SJCRH30 (cell line): ENCODE results near the gene SNRNP200. TPM values are rescaled to one million over a fixed set of nuclear protein-coding genes. Genes with fewer than 3 reads are reported as not detected.
"Not testable (repeated sequence)": the region's sequence is repeated elsewhere in the genome, so short reads cannot be mapped to it uniquely, and the experiment has no call there.

Source experiments
- DNase-seq, 2 experiments: peaks; one replicate each; pipeline ENCODE4 v3.0.0-alpha.2; 2015 to 2020
- H3K27ac ChIP-seq: fragments of 250-450 bp; sonication (Bioruptor Pico); 2 replicates; pipeline ENCODE4 v1.5.1; 2020; ENCODE audit warnings: mild to moderate bottlenecking, moderate library complexity
- H3K27me3 ChIP-seq: fragments of 250-450 bp; sonication (Bioruptor Pico); 2 replicates; pipeline ENCODE4 v1.5.1; 2020; ENCODE audit warnings: mild to moderate bottlenecking, moderate library complexity
- H3K36me3 ChIP-seq: fragments of 250-450 bp; sonication (Bioruptor Pico); 2 replicates; pipeline ENCODE4 v1.5.1; 2020; ENCODE audit warnings: mild to moderate bottlenecking, moderate library complexity
- H3K4me1 ChIP-seq: fragments of 250-450 bp; sonication (Bioruptor Pico); 2 replicates; pipeline ENCODE4 v1.5.1; 2020; ENCODE audit warnings: mild to moderate bottlenecking, moderate library complexity
- H3K4me3 ChIP-seq: fragments of 250-450 bp; sonication (Bioruptor Pico); 2 replicates; pipeline ENCODE4 v1.5.1; 2020; ENCODE audit warnings: mild to moderate bottlenecking, moderate library complexity
- H3K9me3 ChIP-seq: fragments of 250-450 bp; sonication (Bioruptor Pico); replicated peaks from 2 replicates; pipeline ENCODE4 v1.5.1; 2020; ENCODE audit warnings: mild to moderate bottlenecking, moderate library complexity
- total RNA-seq: library from RNA; depleted of rRNA; stranded (reverse); fragments of >200 nt; shearing (Covaris generic); gene quantifications from 2 replicates; pipeline ENCODE4 v1.2.3, GENCODE V29; 2014

The SNRNP200 gene
- total RNA-seq, 1 experiment from 2014 or later: 157 TPM

DNA sequence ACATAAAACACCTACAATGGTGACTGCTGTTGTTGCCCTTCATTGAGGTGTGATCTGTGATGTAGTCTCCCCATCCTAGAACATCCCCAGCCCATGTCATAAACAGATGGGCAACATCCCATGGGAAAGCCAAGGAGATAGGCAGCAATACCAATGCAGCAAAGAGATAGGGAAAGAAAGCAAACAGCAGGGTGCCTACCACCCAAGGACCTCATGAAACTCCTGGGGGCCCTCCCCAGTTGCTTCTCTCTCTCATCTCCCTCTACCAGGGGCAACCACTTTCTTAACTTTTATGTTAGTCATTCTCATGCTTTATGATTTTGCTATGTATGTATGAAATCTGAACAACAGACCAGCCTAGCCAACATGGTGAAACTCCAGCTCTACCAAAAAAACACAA lies 11.7 kb upstream of the SNRNP200 start:
- Histone ChIP-seq H3K4me3 (no peak overlapping the region), H3K9me3 (no peaks in the 10 kb centered on the region), H3K4me1 (peaks cover 19% of the 10 kb centered on the region), H3K27ac (no peak overlapping the region), H3K27me3 (no peaks in the 10 kb centered on the region), H3K36me3 (no peaks in the 10 kb centered on the region)
- no peak for DNase-seq

DNA sequence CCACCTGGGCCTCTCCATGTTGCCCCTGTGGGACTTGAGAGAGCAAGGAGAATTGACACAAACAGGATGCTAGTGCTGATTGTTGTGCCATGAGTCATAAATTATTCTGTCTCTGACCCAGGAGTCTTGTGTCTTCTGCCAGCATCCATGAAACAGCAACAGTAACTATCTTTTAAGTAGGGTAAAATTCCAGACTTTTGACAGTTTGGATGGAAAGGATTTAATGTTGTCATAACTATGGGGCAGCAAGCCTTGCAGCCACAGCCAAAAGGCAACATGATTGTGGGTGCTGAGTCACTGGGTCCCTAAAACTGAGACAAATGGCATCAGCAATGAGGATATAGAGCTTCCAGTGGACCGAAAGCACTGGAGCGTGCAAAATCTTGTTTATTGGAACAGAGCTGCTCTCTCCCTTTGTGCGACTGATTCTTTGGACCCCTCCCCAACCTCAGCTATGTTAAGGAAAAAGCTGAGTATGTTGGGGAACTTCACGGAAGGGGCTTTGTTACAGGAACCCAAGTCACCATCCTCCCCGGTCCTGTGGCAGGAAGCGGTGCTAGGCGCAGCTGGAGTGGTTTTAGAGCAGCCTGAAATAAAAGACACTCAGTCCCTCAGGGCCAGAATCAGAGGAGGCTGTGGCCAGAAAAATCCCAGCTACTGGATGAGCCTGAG lies 10.2 kb upstream of the SNRNP200 start:
- no peaks in the 10 kb centered on the region for H3K27me3 ChIP-seq
- no peaks in the 10 kb centered on the region for H3K36me3 ChIP-seq
- H3K4me1 ChIP-seq: peaks cover 19% of the 10 kb centered on the region
- H3K4me3 ChIP-seq: peak overlapping the region; percentile 42
- no peaks in the 10 kb centered on the region for H3K9me3 ChIP-seq
- peak; percentile 74 to 86 for DNase-seq
- H3K27ac ChIP-seq: peak overlapping the region; percentile 83

DNA sequence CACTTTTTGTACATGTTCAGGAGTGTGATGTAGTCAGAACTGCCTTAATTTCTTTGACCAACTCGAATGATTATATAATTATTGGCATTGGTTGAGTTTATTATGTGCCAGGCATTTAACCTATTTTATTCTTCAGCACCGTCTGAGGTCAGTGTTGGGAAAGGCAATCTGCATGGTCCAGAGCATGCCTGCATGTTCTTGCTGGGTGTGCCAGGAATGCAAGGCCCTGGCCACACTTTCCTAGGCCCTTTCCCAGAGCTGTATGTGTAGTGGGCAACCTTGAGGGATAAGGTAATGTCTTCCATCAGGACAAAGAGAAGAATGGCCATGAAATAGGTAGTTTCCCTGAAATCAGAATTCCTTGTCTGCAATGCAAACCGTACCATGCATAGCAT lies 9.7 kb upstream of the SNRNP200 start:
- DNase-seq: no peak
- no peak overlapping the region for H3K4me3 ChIP-seq
- peaks cover 19% of the 10 kb centered on the region for H3K4me1 ChIP-seq
- H3K27ac ChIP-seq: peak overlapping the region; percentile 83
- H3K9me3 ChIP-seq: no peaks in the 10 kb centered on the region
- H3K36me3 ChIP-seq: no peaks in the 10 kb centered on the region
- H3K27me3 ChIP-seq: no peaks in the 10 kb centered on the region

DNA sequence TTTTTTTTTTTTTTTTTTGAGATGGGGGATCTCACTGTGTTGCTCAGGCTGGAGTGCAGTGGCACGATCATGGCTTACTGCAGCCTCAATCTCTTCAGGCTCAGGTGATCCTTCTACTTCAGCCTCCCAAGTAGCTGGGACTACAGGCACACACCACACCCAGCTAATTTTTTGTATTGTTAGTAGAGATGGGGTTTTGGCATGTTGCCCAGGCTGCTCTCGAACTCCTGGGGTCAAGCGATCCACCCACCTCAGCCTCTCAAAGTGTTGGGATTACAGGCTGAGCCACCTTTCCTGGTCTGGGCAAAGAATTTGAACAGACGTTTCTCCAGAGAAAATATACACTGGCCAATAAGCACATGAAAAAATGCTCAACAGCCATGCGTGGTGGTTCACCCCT lies 2.9 kb upstream of the SNRNP200 start:
- H3K27me3 ChIP-seq: no peaks in the 10 kb centered on the region
- DNase-seq: peak in 1 of 2 experiments; percentile 25
- H3K36me3 ChIP-seq: peaks cover 13% of the 10 kb centered on the region
- H3K4me1 ChIP-seq: peaks cover 11% of the 10 kb centered on the region
- no peak overlapping the region for H3K4me3 ChIP-seq
- H3K27ac ChIP-seq: no peak overlapping the region
- no peaks in the 10 kb centered on the region for H3K9me3 ChIP-seq

DNA sequence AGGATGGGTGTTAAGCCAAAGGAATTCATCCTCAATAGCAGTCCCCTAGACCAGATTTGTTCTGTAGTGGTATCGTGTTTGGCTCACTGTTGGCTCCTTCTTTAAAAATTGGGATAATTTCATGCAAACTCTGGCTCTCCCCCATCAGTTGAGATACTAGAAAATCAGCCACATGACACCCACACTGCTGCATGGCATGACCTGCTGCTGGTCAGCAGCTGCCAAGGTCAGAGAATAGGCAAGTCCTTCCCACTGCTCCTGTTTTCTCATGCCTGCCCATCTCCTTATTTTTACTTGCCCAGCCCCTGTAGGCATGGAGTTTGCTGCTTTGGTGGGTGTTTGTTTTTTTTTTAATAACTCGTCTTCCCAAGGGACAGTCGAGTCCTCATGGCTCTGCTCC lies 1.0 kb upstream of the SNRNP200 start:
- Histone ChIP-seq H3K27me3 (no peaks in the 10 kb centered on the region), H3K36me3 (peaks cover 32% of the 10 kb centered on the region), H3K27ac (peak overlapping the region; percentile 86), H3K9me3 (no peaks in the 10 kb centered on the region), H3K4me3 (peak overlapping the region; percentile 83), H3K4me1 (peaks cover 11% of the 10 kb centered on the region)
- peak in 1 of 2 experiments; percentile 19 for DNase-seq

DNA sequence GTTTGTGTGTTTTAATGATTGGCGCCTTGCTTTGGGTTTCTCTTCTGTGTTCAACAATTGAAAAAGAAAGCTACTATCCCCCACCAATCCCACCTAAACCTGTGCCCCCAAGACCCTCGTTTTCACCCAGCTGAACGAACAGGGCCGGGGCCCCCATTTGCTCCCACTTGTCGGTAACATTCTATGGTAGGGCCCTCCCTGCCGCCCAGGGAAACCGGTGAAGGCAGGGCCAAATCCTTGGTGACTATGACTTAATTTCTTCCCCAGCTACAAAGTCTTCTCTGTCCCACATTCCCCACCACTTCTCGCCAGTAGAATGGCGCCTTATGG lies 598 bp upstream of the SNRNP200 start:
- no peaks in the 10 kb centered on the region for H3K27me3 ChIP-seq
- peaks cover 36% of the 10 kb centered on the region for H3K36me3 ChIP-seq
- H3K27ac ChIP-seq: peak overlapping the region; percentile 86
- no peak for DNase-seq
- no peaks in the 10 kb centered on the region for H3K9me3 ChIP-seq
- peak overlapping the region; percentile 83 for H3K4me3 ChIP-seq
- H3K4me1 ChIP-seq: peaks cover 11% of the 10 kb centered on the region

DNA sequence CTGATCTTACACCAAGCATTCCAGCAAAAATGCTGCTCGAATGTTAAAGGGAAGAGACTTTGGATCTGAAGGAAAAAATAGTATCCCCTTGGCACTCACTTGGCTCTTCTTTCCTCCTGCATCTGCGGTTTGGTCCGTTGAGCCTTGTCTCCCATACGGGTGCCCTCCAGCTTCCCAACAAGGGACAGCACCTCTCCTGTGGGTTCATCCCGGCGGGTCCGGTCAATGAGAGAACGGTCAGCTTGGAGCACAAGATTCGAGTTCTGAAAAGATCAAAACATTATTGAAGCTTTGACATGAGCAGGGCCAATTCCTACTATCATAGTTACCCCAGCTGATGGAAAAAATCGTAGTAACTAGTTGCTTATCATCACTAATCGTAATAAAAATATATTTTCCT lies 740 bp downstream of the SNRNP200 start:
- DNase-seq: peak in 1 of 2 experiments; percentile 15
- Histone ChIP-seq H3K27ac (peak overlapping the region; percentile 86), H3K4me1 (peaks cover 11% of the 10 kb centered on the region), H3K9me3 (no peaks in the 10 kb centered on the region), H3K36me3 (peaks cover 48% of the 10 kb centered on the region), H3K27me3 (no peaks in the 10 kb centered on the region), H3K4me3 (peak overlapping the region; percentile 83)

DNA sequence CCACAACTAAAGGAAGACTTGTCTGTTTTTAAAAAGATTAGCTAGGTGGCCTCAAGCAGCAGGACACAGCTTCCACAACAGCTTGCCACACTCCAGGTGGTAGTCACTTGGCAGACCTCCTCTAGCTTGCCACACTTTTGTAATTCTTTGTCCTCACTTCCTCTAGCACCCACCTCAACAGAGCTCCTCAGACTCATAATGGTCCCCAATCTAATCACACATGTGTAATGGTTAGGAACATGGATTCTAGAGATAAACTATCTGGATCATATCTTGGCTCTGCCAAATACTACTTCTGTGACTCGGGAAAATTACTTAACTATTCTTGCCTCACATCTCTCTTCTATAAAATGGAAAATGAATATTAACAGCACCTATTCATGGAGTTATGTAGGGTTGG lies 3.5 kb downstream of the SNRNP200 start:
- Histone ChIP-seq H3K9me3 (no peaks in the 10 kb centered on the region), H3K4me3 (no peak overlapping the region), H3K36me3 (peaks cover 75% of the 10 kb centered on the region), H3K27me3 (no peaks in the 10 kb centered on the region), H3K27ac (no peak overlapping the region), H3K4me1 (peaks cover 11% of the 10 kb centered on the region)
- DNase-seq: no peak

DNA sequence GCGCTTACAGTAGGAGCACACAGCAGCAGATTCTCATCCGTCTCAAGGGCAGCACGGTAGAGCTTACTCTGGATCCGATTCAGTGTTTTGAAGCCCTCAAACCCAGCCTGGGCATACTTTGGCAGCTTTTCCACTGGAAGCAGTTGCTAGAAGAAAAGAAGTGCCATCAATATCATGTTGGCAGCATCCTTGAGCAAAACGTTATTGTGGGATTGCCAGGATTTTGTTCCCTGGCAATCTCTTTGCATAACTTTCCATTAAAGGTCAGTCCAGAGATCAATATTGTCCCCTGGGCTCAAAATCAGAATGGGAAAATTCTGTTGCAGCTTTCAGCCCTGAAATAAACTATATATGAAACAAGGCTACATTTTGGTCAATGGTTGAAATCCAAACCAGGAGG lies 8.4 kb downstream of the SNRNP200 start:
- Histone ChIP-seq H3K36me3 (peaks cover 98% of the 10 kb centered on the region), H3K4me3 (no peak overlapping the region), H3K27ac (no peak overlapping the region)

DNA sequence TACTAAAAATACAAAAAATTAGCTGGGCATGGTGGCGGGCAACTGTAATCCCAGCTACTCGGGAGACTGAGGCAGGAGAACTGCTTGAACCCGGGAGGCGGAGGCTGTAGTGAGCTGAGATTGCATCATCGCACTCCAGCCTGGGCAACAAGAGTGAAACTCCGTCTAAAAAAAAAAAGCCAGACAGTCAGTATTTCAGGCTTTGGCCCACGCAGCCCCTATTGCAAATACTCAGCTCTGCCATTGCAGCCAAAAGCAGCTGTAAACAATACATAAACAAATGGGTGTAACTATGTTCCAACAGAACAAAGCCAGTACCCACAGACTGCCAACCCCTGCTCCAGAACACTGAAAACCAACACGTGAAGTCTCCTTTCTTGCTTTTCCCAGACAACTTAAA lies 11.1 kb downstream of the SNRNP200 start:
- H3K4me1 ChIP-seq, DNase-seq, H3K9me3 ChIP-seq, H3K27me3 ChIP-seq, H3K27ac ChIP-seq, H3K4me3 ChIP-seq: not testable (repeated sequence)
- peaks cover 99% of the 10 kb centered on the region for H3K36me3 ChIP-seq

More for the DNA sequence above, 8.4 kb downstream of the SNRNP200 start:
- H3K9me3 ChIP-seq: no peaks in the 10 kb centered on the region
- H3K4me1 ChIP-seq: no peaks in the 10 kb centered on the region
- no peak for DNase-seq
- no peaks in the 10 kb centered on the region for H3K27me3 ChIP-seq

DNA sequence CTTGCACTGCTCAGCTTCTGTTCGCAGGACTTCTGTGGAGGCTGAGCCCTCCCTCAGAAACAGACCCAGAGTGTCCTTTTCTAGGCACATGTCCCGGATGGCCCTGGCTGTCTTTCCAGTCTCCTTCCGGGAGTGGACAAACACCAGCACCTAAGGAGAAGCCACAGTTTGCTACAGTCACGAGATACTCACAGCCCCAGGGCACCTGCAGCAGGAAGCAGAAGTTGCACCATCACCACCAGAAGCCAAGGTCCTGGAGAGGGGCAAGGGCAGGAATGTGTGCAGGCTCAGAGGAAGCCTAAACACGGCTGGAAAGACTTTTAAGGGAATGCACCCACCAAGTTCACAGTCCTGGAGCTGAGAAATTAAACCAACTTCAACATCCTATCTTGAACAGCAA lies 13.6 kb downstream of the SNRNP200 start:
- H3K9me3 ChIP-seq: no peaks in the 10 kb centered on the region
- peaks cover 99% of the 10 kb centered on the region for H3K36me3 ChIP-seq
- H3K27me3 ChIP-seq: no peaks in the 10 kb centered on the region
- H3K4me1 ChIP-seq: no peaks in the 10 kb centered on the region
- no peak overlapping the region for H3K27ac ChIP-seq
- no peak overlapping the region for H3K4me3 ChIP-seq
- no peak for DNase-seq

DNA sequence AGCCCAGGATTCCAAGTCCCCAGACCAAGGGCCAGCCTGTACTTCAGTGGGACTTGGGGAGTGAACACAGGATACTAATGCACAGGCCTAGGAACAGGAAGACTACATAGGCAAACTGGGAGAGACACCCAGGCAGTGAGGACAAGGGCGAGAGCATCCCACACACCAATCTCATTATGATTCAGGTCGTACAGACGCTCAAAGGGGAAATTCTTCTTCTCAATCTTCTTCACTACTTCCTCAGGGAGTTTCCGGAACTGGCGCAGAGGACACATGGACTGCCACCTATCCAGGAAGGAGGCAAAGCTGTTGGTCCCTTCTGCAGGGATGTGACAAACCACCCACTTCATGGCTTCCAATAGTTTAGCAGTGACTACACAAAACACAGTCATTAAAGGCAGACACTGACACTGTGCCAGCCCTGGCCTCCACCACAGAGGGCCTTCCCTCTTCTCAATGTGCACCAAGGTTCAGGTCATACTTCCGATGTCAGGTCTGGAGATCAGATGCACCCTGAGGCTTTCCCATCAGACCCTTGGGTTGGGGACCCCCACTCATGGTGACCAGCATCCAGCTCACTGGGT lies 18.0 kb downstream of the SNRNP200 start:
- Histone ChIP-seq H3K9me3 (no peaks in the 10 kb centered on the region), H3K27me3 (no peaks in the 10 kb centered on the region), H3K4me3 (no peak overlapping the region), H3K4me1 (no peaks in the 10 kb centered on the region), H3K36me3 (peaks cover 96% of the 10 kb centered on the region), H3K27ac (no peak overlapping the region)
- no peak for DNase-seq

DNA sequence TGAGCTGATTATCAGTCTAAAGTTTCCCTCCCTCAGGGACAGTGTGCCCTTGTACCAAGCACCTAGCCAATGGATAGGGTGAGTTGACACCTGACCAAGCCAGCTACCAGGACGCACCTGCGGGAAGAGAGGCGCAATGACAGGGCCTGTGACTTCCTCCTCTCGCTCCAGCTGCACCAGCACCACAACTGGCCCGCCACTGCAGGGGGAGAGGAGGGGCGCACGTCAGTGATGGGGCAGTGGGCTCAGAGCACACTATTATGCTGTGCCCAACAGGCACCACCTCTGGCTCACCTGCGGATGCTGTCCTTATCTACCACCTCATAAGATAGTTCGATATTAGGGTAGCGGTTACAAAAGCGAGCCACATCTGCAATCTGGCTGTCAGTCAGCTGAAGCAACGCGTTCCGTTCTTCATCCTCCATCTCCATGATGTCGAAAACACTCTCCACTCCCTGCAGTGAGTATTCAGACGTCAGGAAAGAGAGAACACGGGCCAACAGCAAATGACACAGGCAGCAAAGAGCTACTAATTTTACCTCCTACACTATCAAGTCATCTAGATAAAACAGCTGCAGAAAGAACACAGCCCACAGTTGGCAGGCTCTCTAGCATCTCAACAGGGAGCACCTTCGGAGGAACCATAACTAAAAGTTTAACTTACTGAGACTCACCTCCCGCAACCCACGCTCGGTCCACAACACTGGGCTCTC lies 28.4 kb downstream of the SNRNP200 start:
- Histone ChIP-seq H3K36me3 (peaks cover 87% of the 10 kb centered on the region), H3K27ac (no peak overlapping the region), H3K4me3 (no peak overlapping the region), H3K9me3 (no peaks in the 10 kb centered on the region), H3K4me1 (no peaks in the 10 kb centered on the region), H3K27me3 (no peaks in the 10 kb centered on the region)
- no peak for DNase-seq

DNA sequence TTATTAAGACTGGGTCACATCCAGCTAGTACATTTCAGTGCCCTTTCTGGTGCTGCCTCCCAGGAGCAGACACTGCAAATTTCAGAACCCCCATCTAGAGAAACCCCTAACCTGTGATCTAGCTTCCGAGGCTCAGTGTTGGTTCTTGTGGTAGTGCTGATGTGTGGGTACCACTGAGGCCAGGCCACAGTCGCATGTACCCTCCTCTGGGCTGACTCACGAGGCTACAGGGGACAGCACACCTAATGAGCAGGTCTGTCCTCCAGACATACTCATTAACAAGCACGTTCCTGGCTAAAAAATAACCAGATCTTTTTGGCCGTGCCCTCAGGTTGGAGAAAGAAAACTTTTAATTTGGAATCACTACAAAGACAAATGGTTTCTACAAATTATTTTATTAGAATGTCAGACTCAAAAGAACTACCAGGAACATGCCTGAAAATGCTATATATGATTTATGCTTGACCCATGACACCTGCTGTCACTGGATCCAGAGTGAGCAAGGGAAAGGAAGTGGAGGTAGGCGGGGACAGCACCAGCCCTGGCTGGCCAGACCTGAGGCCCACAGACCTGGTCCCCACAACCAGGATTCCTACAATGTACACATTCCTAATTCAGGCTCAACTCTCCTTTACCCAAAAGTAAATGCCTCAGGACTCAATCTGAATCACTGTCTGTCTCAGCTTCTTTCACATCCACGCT lies 30.8 kb downstream of the SNRNP200 start:
- Histone ChIP-seq H3K4me1 (no peaks in the 10 kb centered on the region), H3K27me3 (no peaks in the 10 kb centered on the region), H3K9me3 (no peaks in the 10 kb centered on the region), H3K36me3 (peaks cover 74% of the 10 kb centered on the region), H3K4me3 (no peak overlapping the region), H3K27ac (no peak overlapping the region)
- no peak for DNase-seq

DNA sequence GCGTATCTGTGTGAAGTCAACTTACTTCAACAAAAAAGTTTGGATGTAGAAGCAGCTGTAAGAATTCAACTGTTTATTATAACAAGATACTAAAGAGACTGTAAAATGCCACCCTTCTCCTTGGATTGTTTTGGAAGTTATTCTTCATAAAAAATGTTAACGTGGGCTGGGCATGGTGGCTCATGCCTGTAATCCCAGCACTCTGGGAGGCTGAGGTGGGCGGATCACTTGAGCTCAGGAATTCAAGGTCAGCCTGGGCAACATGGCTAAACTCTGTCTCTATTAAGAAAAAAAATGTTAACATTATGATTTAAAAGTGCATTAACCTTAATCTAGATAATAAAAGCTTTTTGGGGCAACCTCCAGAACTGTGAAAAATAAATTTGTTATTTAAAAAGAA lies 31.6 kb downstream of the SNRNP200 start:
- H3K9me3 ChIP-seq: no peaks in the 10 kb centered on the region
- H3K27me3 ChIP-seq: no peaks in the 10 kb centered on the region
- H3K27ac ChIP-seq: no peak overlapping the region
- no peaks in the 10 kb centered on the region for H3K4me1 ChIP-seq
- peaks cover 72% of the 10 kb centered on the region for H3K36me3 ChIP-seq
- no peak overlapping the region for H3K4me3 ChIP-seq
- DNase-seq: no peak
